Keratinocyte (primary cell): Measurements from ENCODE around the gene DDX43.

Source experiments
- EZH2 ChIP-seq: IDR thresholded peaks from one replicate; pipeline ENCODE4 v1.6.1; 2012; ENCODE audit warnings: inconsistent platforms, mild to moderate bottlenecking, low read length, moderate library complexity
- TF ChIP-seq, protein P1 (sequence below), 3 experiments: IDR thresholded peaks in 1 of 3; conservative IDR thresholded peaks in 1 of 3; optimal IDR thresholded peaks in 1 of 3; 2 replicates in 2 of 3; 3 replicates in 1 of 3; pipeline versions ENCODE3 to v1.5.1; 2011; ENCODE audit warnings: low read length in 3 of 3, mild to moderate bottlenecking in 3 of 3, moderate library complexity in 2 of 3, control low read depth in 1 of 3, inconsistent platforms in 1 of 3; ENCODE audit not compliant: insufficient read depth in 2 of 3; ENCODE audit errors: extremely low read depth in 1 of 3

DNA sequence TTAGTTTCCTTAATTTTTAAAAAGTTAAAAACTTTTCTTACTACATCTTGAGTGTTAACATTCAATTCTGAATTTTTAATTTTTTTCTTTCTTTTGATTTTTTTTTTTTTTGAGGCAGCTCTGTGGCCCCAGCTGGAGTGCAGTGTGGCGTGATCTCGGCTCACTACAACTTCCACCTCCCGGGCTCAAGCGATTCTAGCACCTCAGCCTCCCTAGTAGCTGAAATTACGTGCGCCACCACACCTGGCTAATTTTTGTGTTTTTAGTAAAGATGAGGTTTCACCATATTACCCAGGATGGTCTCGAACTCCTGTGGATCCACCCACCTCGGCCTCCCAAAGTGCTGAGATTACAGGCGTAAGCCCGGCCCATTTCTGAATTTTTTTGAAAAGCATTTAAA is 1.2 kb downstream of the DDX43 start:
- TF ChIP-seq, protein P1, sequence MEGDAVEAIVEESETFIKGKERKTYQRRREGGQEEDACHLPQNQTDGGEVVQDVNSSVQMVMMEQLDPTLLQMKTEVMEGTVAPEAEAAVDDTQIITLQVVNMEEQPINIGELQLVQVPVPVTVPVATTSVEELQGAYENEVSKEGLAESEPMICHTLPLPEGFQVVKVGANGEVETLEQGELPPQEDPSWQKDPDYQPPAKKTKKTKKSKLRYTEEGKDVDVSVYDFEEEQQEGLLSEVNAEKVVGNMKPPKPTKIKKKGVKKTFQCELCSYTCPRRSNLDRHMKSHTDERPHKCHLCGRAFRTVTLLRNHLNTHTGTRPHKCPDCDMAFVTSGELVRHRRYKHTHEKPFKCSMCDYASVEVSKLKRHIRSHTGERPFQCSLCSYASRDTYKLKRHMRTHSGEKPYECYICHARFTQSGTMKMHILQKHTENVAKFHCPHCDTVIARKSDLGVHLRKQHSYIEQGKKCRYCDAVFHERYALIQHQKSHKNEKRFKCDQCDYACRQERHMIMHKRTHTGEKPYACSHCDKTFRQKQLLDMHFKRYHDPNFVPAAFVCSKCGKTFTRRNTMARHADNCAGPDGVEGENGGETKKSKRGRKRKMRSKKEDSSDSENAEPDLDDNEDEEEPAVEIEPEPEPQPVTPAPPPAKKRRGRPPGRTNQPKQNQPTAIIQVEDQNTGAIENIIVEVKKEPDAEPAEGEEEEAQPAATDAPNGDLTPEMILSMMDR (optimal IDR thresholded peaks at IDR 0.05 in 1 of 3, IDR thresholded peaks at IDR 0.05 in 1 of 3, conservative IDR thresholded peaks at IDR 0.05 in 1 of 3; ENCODE audit: extremely low read depth in 1 of 3, insufficient read depth in 2 of 3, low read length in 3 of 3) = no peak
- TF ChIP-seq EZH2 = no peak
